Osteoblast (primary cell): ENCODE measurements around the gene PDGFB. TPM values are rescaled to one million over a fixed set of nuclear protein-coding genes. Genes with fewer than 3 reads are reported as not detected.

Experiments used
- DNase-seq: peaks from one replicate; pipeline ENCODE4 v3.0.0; 2011; ENCODE audit warnings: low spot score, mixed read lengths; ENCODE audit not compliant: insufficient read length; ENCODE audit errors: missing footprints
- H2AFZ ChIP-seq: 2 replicates; pipeline ENCODE4 v1.6.0; 2011; ENCODE audit warnings: mild to moderate bottlenecking, low read length
- H3K27ac ChIP-seq: 2 replicates; pipeline ENCODE4 v1.5.1; 2011; ENCODE audit warnings: mild to moderate bottlenecking, low read depth, low read length, moderate library complexity
- H3K27me3 ChIP-seq: 2 replicates; pipeline ENCODE4 v1.6.0; 2012; ENCODE audit warnings: mild to moderate bottlenecking, control low read depth, inconsistent platforms, low read length, moderate library complexity; ENCODE audit not compliant: insufficient read depth
- H3K36me3 ChIP-seq: 2 replicates; pipeline ENCODE4 v1.5.1; 2011; ENCODE audit warnings: mild to moderate bottlenecking, low read length, control low read depth, moderate library complexity; ENCODE audit not compliant: insufficient read depth
- H3K4me1 ChIP-seq: 2 replicates; pipeline ENCODE4 v1.5.1; 2011; ENCODE audit warnings: mild to moderate bottlenecking, low read length, control low read depth, moderate library complexity; ENCODE audit not compliant: insufficient read depth
- H3K4me2 ChIP-seq: 2 replicates; pipeline ENCODE4 v1.6.0; 2011; ENCODE audit warnings: mild to moderate bottlenecking, low read length; ENCODE audit not compliant: insufficient read depth
- H3K4me3 ChIP-seq: fragments of 200-600 bp; sonication (generic); 3 replicates; pipeline ENCODE4 v1.5.1; 2012; ENCODE audit warnings: mild to moderate bottlenecking, low read length, inconsistent platforms; ENCODE audit not compliant: insufficient read depth
- H3K79me2 ChIP-seq: 2 replicates; pipeline ENCODE4 v1.6.0; 2012; ENCODE audit warnings: mild to moderate bottlenecking, low read length, control low read depth, inconsistent platforms; ENCODE audit not compliant: insufficient read depth
- H3K9me3 ChIP-seq: 2 replicates; pipeline ENCODE4 v1.5.1; 2011; ENCODE audit warnings: low read depth, low read length, control low read depth
- H4K20me1 ChIP-seq: 2 replicates; pipeline ENCODE4 v1.6.0; 2012; ENCODE audit warnings: mild to moderate bottlenecking, low read length, control low read depth; ENCODE audit not compliant: insufficient read depth
- CTCF ChIP-seq: IDR thresholded peaks from 2 replicates; pipeline ENCODE4 v1.5.1; 2011; ENCODE audit warnings: mild to moderate bottlenecking, low read depth, low read length, moderate library complexity; ENCODE audit errors: extremely low read depth
- total RNA-seq: library from RNA; depleted of rRNA; stranded (reverse); fragments of >200 nt; gene quantifications from 2 replicates; pipeline ENCODE4 v1.2.3, GENCODE V29; 2012

The PDGFB gene
- total RNA-seq: under 0.01 TPM in 1 of 2 replicates, not detected in the other

- no peaks in the 10 kb centered on the region for H3K4me1 ChIP-seq
- no peaks in the 10 kb centered on the region for H3K36me3 ChIP-seq
- H2AFZ ChIP-seq: no peak within 1 kb of the TSS
- H3K9me3 ChIP-seq: no peaks in the 10 kb centered on the region
- H3K79me2 ChIP-seq: no peaks in the 10 kb centered on the region
- no peak within 1 kb of the TSS for H3K27ac ChIP-seq
- H3K4me2 ChIP-seq: no peak within 1 kb of the TSS
- H4K20me1 ChIP-seq: no peaks in the 10 kb centered on the region
- H3K4me3 ChIP-seq: no peak within 1 kb of the TSS
- TF ChIP-seq CTCF: no peak
- no peak for DNase-seq
- peaks cover 61% of the 10 kb centered on the region for H3K27me3 ChIP-seq
Observed at GRCh38 chr22:39244496-39245129, at the start of gene PDGFB. Gene PDGFB, minus strand, starts transcription at chr22:39244982. Its CDS starts 1,019 bp downstream, at chr22:39243963.

GRCh38 chr22:39293766-39294368 is 49.1 kb upstream of the PDGFB start:
- H3K4me3 ChIP-seq: no peak overlapping the region
- H3K4me1 ChIP-seq: peaks cover 9% of the 10 kb centered on the region
- H2AFZ ChIP-seq: no peak overlapping the region
- no peaks in the 10 kb centered on the region for H3K79me2 ChIP-seq
- H3K4me2 ChIP-seq: no peak overlapping the region
- no peak for TF ChIP-seq CTCF
- no peaks in the 10 kb centered on the region for H3K36me3 ChIP-seq
- H3K27ac ChIP-seq: no peak overlapping the region
- H3K27me3 ChIP-seq: no peaks in the 10 kb centered on the region
- no peaks in the 10 kb centered on the region for H3K9me3 ChIP-seq
- no peaks in the 10 kb centered on the region for H4K20me1 ChIP-seq
- DNase-seq: peak; percentile 32

- Histone ChIP-seq H3K36me3 (no peaks in the 10 kb centered on the region), H3K4me3 (peak overlapping the region; percentile 19), H3K27ac (no peak overlapping the region), H4K20me1 (no peaks in the 10 kb centered on the region), H3K4me2 (peak overlapping the region; percentile 18), H3K4me1 (peaks cover 9% of the 10 kb centered on the region), H3K27me3 (no peaks in the 10 kb centered on the region), H2AFZ (peak overlapping the region; percentile 41), H3K9me3 (no peaks in the 10 kb centered on the region), H3K79me2 (no peaks in the 10 kb centered on the region)
- DNase-seq: peak; percentile 98
- no peak for TF ChIP-seq CTCF
Observed at GRCh38 chr22:39292561-39293074, 47.8 kb upstream of the PDGFB start.

GRCh38 chr22:39292031-39292462 is 47.3 kb upstream of the PDGFB start:
- H3K4me2 ChIP-seq: peak overlapping the region; percentile 18
- no peaks in the 10 kb centered on the region for H3K9me3 ChIP-seq
- peaks cover 9% of the 10 kb centered on the region for H3K4me1 ChIP-seq
- H2AFZ ChIP-seq: peak overlapping the region; percentile 41
- no peak overlapping the region for H3K27ac ChIP-seq
- H3K36me3 ChIP-seq: no peaks in the 10 kb centered on the region
- no peaks in the 10 kb centered on the region for H4K20me1 ChIP-seq
- H3K27me3 ChIP-seq: no peaks in the 10 kb centered on the region
- no peaks in the 10 kb centered on the region for H3K79me2 ChIP-seq
- peak overlapping the region; percentile 19 for H3K4me3 ChIP-seq
- TF ChIP-seq CTCF: no peak
- DNase-seq: no peak
